AG04449 (cell line): ENCODE data around the gene FAM43A.

Experiments
- CTCF ChIA-PET: fragments of 350-600 bp; formaldehyde crosslinking; extraction: SDS; loops from one replicate; lab custom pipeline; 2021; ENCODE audit warnings: antibody characterized with exemption; lab: Yijun Ruan, JAX
- POLR2A ChIA-PET: fragments of 400-600, 350-600 bp; formaldehyde crosslinking; extraction: SDS; loops from one replicate; lab custom pipeline; 2020; ENCODE audit warnings: antibody characterized with exemption, inconsistent platforms; lab: Yijun Ruan, JAX
- DNase-seq: peaks from one replicate; pipeline ENCODE4 v3.0.0-alpha.2; 2010; ENCODE audit warnings: low read depth, low spot score
- H3K4me3 ChIP-seq: 2 replicates; pipeline ENCODE4 v1.5.1; 2011; ENCODE audit warnings: low read depth, mild to moderate bottlenecking, control low read depth, low read length
- CTCF ChIP-seq: IDR thresholded peaks from one replicate; pipeline ENCODE4 v1.5.1; 2011; ENCODE audit warnings: mild to moderate bottlenecking, moderate library complexity, low read length, control low read depth, inconsistent platforms; ENCODE audit not compliant: insufficient read depth; ENCODE audit errors: missing control alignments

FAM43A gene

GRCh38 chr3:194642769-194643168 is 42.9 kb upstream of the FAM43A start:
- POLR2A ChIA-PET: no interaction called here
- no peak for TF ChIP-seq CTCF
- CTCF ChIA-PET: interaction anchor here (0.7 to 3.8 kb wide), 8 partner anchors 9 to 309 kb away, joined by 3 to 15 read pairs (median 5); partner anchors contain the start of genes LSG1 and TMEM44
- no peak overlapping the region for H3K4me3 ChIP-seq
- no peak for DNase-seq

GRCh38 chr3:194647747-194648146 is 37.9 kb upstream of the FAM43A start:
- DNase-seq: no peak
- no peak overlapping the region for H3K4me3 ChIP-seq
- ChIA-PET CTCF (interaction anchor here (1.0 to 2.2 kb wide), 4 partner anchors 8 to 314 kb away, joined by 3 to 10 read pairs (median 4); partner anchors contain the start of gene LSG1), POLR2A (no interaction called here)
- TF ChIP-seq CTCF: no peak

GRCh38 chr3:194654443-194654842 is 31.2 kb upstream of the FAM43A start:
- ChIA-PET POLR2A (no interaction called here), CTCF (interaction anchor here (1.4 kb wide), 1 partner anchor 15 kb away, joined by 4 read pairs; no protein-coding TSS in a partner anchor)
- DNase-seq: no peak
- no peak for TF ChIP-seq CTCF
- no peak overlapping the region for H3K4me3 ChIP-seq

GRCh38 chr3:194657439-194657838 is 28.2 kb upstream of the FAM43A start:
- H3K4me3 ChIP-seq: no peak overlapping the region
- TF ChIP-seq CTCF: no peak
- POLR2A ChIA-PET: no interaction called here
- CTCF ChIA-PET: interaction anchor here (0.9 to 7.6 kb wide), 3 partner anchors 13 to 604 kb away, joined by 3 to 62 read pairs (median 9); partner anchors contain the start of gene LSG1
- no peak for DNase-seq

GRCh38 chr3:194658477-194659242 is 27.0 kb upstream of the FAM43A start:
- no peak for TF ChIP-seq CTCF
- POLR2A ChIA-PET: no interaction called here
- no peak for DNase-seq
- CTCF ChIA-PET: interaction anchor here (1.0 to 7.6 kb wide), 4 partner anchors 12 to 448 kb away, joined by 3 to 62 read pairs (median 8); partner anchors contain the start of gene LSG1
- H3K4me3 ChIP-seq: no peak overlapping the region

- H3K4me3 ChIP-seq: no peak overlapping the region
- no peak for DNase-seq
- POLR2A ChIA-PET: no interaction called here
- CTCF ChIA-PET: interaction anchor here (2.1 to 7.6 kb wide), 3 partner anchors 11 to 316 kb away, joined by 7 to 62 read pairs (median 9); partner anchors contain the start of gene LSG1
- no peak for TF ChIP-seq CTCF
Measured at GRCh38 chr3:194659778-194660177, 25.9 kb upstream of the FAM43A start.
